Activated CD8-positive, alpha-beta T cell treated with anti-CD3 and anti-CD28 coated beads for 36 hours (primary cell): ENCODE data around the gene TLE4. TPM values are rescaled to one million over a fixed set of nuclear protein-coding genes. Genes with fewer than 3 reads are reported as not detected.
"Not testable (repeated sequence)": the region's sequence is repeated elsewhere in the genome, so short reads cannot be mapped to it uniquely, and the experiment has no call there.

Experiments used
- ATAC-seq: fragments of 200-7000 bp; cut with Tn5 transposase; one replicate; pipeline ENCODE4 v1.10.0; 2021; ENCODE audit warnings: mild to moderate bottlenecking, moderate library complexity
- CTCF ChIA-PET: fragments of 350-600 bp; sonication (Branson Sonifier 250); formaldehyde crosslinking; loops from one replicate; lab custom pipeline; 2021; ENCODE audit warnings: antibody characterized with exemption; lab: Charles Lee
- POLR2A ChIA-PET: fragments of 350-600 bp; sonication (Branson Sonifier 250); formaldehyde crosslinking; loops from one replicate; lab custom pipeline; 2021; ENCODE audit warnings: antibody characterized with exemption; lab: Charles Lee
- DNase-seq: peaks from one replicate; pipeline ENCODE4 v3.0.0-alpha.2; 2020
- H3K27ac Mint-ChIP-seq: one replicate; pipeline ENCODE4 v1.8.0; 2021; ENCODE audit warnings: mild to moderate bottlenecking, mixed read lengths
- H3K27me3 Mint-ChIP-seq: one replicate; pipeline ENCODE4 v1.8.0; 2021; ENCODE audit warnings: mixed read lengths
- H3K36me3 Mint-ChIP-seq: one replicate; pipeline ENCODE4 v1.8.0; 2021; ENCODE audit warnings: low read depth, mixed read lengths
- H3K4me1 Mint-ChIP-seq: one replicate; pipeline ENCODE4 v1.8.0; 2021; ENCODE audit warnings: low read depth, mixed read lengths
- H3K4me3 Mint-ChIP-seq: one replicate; pipeline ENCODE4 v1.8.0; 2021; ENCODE audit warnings: mild to moderate bottlenecking, moderate library complexity, mixed read lengths
- H3K9me3 Mint-ChIP-seq: one replicate; pipeline ENCODE4 v1.8.0; 2021; ENCODE audit warnings: mixed read lengths
- intact Hi-C: fragments of 100-400 bp; cut with micrococcal nuclease; formaldehyde crosslinking; loops from one replicate; pipeline ENCODE4 v1.10.0; 2022
- total RNA-seq, 2 experiments: library from RNA; stranded (reverse); gene quantifications; one replicate each; pipeline ENCODE4 v1.2.3, GENCODE V29; 2021
- TF ChIP-seq, protein P1 (sequence below): fragments of 200-600 bp; IDR thresholded peaks from one replicate; pipeline ENCODE4 v1.8.0; 2022; ENCODE audit warnings: antibody characterized with exemption, mild to moderate bottlenecking

TLE4 gene
- total RNA-seq, 2 experiments from 2014 or later: 30.8 to 31.9 TPM

GRCh38 chr9:79600466-79600865 lies 28.7 kb downstream of the TLE4 start:
- peaks cover 11% of the 10 kb centered on the region for H3K9me3 Mint-ChIP-seq
- POLR2A ChIA-PET: interaction anchor here (1.0 to 1.3 kb wide), 2 partner anchors 17 to 28 kb away, joined by 3 to 4 read pairs; partner anchors contain the start of gene TLE4
- H3K27me3 Mint-ChIP-seq: no peaks in the 10 kb centered on the region
- H3K27ac Mint-ChIP-seq: no peak overlapping the region
- peaks cover 55% of the 10 kb centered on the region for H3K4me1 Mint-ChIP-seq
- no peak overlapping the region for H3K4me3 Mint-ChIP-seq
- DNase-seq: no peak
- peaks cover 32% of the 10 kb centered on the region for H3K36me3 Mint-ChIP-seq
- TF ChIP-seq, protein P1, sequence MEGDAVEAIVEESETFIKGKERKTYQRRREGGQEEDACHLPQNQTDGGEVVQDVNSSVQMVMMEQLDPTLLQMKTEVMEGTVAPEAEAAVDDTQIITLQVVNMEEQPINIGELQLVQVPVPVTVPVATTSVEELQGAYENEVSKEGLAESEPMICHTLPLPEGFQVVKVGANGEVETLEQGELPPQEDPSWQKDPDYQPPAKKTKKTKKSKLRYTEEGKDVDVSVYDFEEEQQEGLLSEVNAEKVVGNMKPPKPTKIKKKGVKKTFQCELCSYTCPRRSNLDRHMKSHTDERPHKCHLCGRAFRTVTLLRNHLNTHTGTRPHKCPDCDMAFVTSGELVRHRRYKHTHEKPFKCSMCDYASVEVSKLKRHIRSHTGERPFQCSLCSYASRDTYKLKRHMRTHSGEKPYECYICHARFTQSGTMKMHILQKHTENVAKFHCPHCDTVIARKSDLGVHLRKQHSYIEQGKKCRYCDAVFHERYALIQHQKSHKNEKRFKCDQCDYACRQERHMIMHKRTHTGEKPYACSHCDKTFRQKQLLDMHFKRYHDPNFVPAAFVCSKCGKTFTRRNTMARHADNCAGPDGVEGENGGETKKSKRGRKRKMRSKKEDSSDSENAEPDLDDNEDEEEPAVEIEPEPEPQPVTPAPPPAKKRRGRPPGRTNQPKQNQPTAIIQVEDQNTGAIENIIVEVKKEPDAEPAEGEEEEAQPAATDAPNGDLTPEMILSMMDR: no peak
- intact Hi-C loops: no loop called here
- no peak for ATAC-seq
- CTCF ChIA-PET: no interaction called here

GRCh38 chr9:79603222-79603920 lies 31.6 kb downstream of the TLE4 start:
- ChIA-PET POLR2A (interaction anchor here (0.6 to 1.4 kb wide), 3 partner anchors 21 to 84 kb away, joined by 3 read pairs; no protein-coding TSS in a partner anchor), CTCF (interaction anchor here (1.0 to 1.1 kb wide), 3 partner anchors 16 to 71 kb away, joined by 3 read pairs; no protein-coding TSS in a partner anchor)
- TF ChIP-seq, protein P1: no peak
- peaks cover 36% of the 10 kb centered on the region for H3K36me3 Mint-ChIP-seq
- DNase-seq: no peak
- peaks cover 21% of the 10 kb centered on the region for H3K9me3 Mint-ChIP-seq
- no peak overlapping the region for H3K27ac Mint-ChIP-seq
- no peak for ATAC-seq
- no peak overlapping the region for H3K4me3 Mint-ChIP-seq
- peaks cover 57% of the 10 kb centered on the region for H3K4me1 Mint-ChIP-seq
- no peaks in the 10 kb centered on the region for H3K27me3 Mint-ChIP-seq
- intact Hi-C loops: no loop called here

DNA sequence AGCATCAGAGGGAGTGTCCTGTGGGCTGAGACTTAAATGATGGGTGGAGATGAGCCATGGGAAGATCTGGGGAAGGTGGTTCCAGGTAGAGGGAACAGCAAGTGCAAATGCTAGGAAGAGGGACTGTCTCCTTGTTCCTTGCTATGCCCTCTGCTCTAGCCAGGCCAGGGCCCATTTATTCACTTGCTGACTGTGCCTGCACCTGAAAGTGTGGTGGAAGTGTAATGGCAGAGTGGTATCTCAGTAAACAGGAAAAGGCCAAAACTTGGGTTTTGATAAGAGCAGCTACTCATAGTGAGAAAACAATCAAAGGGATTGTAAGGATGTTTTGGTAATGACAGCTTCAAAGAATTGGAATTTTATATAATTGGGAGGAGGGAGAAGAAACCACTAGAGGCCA lies 32.4 kb downstream of the TLE4 start:
- no peak overlapping the region for H3K27ac Mint-ChIP-seq
- ChIA-PET POLR2A (interaction anchor here (1.4 kb wide), 1 partner anchor 23 kb away, joined by 3 read pairs; no protein-coding TSS in a partner anchor), CTCF (interaction anchor here (1.1 to 1.7 kb wide), 3 partner anchors 10 to 17 kb away, joined by 3 to 5 read pairs (median 3); no protein-coding TSS in a partner anchor)
- no peaks in the 10 kb centered on the region for H3K27me3 Mint-ChIP-seq
- H3K9me3 Mint-ChIP-seq: peaks cover 21% of the 10 kb centered on the region
- peaks cover 49% of the 10 kb centered on the region for H3K4me1 Mint-ChIP-seq
- intact Hi-C loops: no loop called here
- no peak for DNase-seq
- TF ChIP-seq, protein P1: no peak
- no peak overlapping the region for H3K4me3 Mint-ChIP-seq
- peaks cover 36% of the 10 kb centered on the region for H3K36me3 Mint-ChIP-seq
- ATAC-seq: peak; percentile 55

- peaks cover 21% of the 10 kb centered on the region for H3K9me3 Mint-ChIP-seq
- TF ChIP-seq, protein P1: no peak
- DNase-seq (no peak), ATAC-seq (peak; percentile 39)
- CTCF ChIA-PET: interaction anchor here (1.1 to 1.7 kb wide), 2 partner anchors 10 to 13 kb away, joined by 3 to 5 read pairs; no protein-coding TSS in a partner anchor
- POLR2A ChIA-PET: interaction anchor here (1.4 to 1.5 kb wide), 2 partner anchors 19 to 23 kb away, joined by 3 read pairs; no protein-coding TSS in a partner anchor
- peaks cover 36% of the 10 kb centered on the region for H3K36me3 Mint-ChIP-seq
- no peak overlapping the region for H3K4me3 Mint-ChIP-seq
- H3K27ac Mint-ChIP-seq: no peak overlapping the region
- peaks cover 42% of the 10 kb centered on the region for H3K4me1 Mint-ChIP-seq
- intact Hi-C loops: no loop called here
- H3K27me3 Mint-ChIP-seq: no peaks in the 10 kb centered on the region
These were observed 33.3 kb downstream of the TLE4 start for GRCh38 chr9:79604921-79605562.

- intact Hi-C loops: not testable (repeated sequence)
- peaks cover 41% of the 10 kb centered on the region for H3K4me1 Mint-ChIP-seq
These were observed 34.8 kb downstream of the TLE4 start for GRCh38 chr9:79606529-79606928.

More at GRCh38 chr9:79606529-79606928, 34.8 kb downstream of the TLE4 start:
- H3K27me3 Mint-ChIP-seq, ATAC-seq, H3K27ac Mint-ChIP-seq, POLR2A ChIA-PET, DNase-seq, H3K4me3 Mint-ChIP-seq: not testable (repeated sequence)
- H3K36me3 Mint-ChIP-seq: peaks cover 28% of the 10 kb centered on the region
- H3K9me3 Mint-ChIP-seq: peaks cover 20% of the 10 kb centered on the region
- CTCF ChIA-PET: interaction anchor here (1.3 kb wide), 1 partner anchor 78 kb away, joined by 3 read pairs; no protein-coding TSS in a partner anchor
